HEK293 (cell line): Measurements from ENCODE around the gene KBTBD4.

Experiments
- REPIN1 ChIP-seq: fragments of 450-650 bp; formaldehyde crosslinking; IDR thresholded peaks from 2 replicates; pipeline ENCODE4 v1.5.1; 2017; ENCODE audit warnings: missing biosample characterization, missing genetic modification characterization, low read depth
- ZNF549 ChIP-seq: fragments of 450-650 bp; IDR thresholded peaks from 2 replicates; pipeline ENCODE4 v1.5.1; 2018; ENCODE audit warnings: missing biosample characterization, missing genetic modification characterization, mild to moderate bottlenecking, inconsistent platforms, moderate library complexity
- TF ChIP-seq, protein P1 (sequence below): fragments of 450-650 bp; formaldehyde crosslinking; IDR thresholded peaks from 2 replicates; pipeline ENCODE4 v1.5.1; 2016; ENCODE audit warnings: missing biosample characterization, missing genetic modification characterization
- TF ChIP-seq, protein P2 (sequence below): IDR thresholded peaks from 2 replicates; pipeline ENCODE4 v1.6.1; 2011; ENCODE audit warnings: mild to moderate bottlenecking, low read depth, low read length, borderline replicate concordance

GRCh38 chr11:47565340-47566148 lies 13.2 kb downstream of the KBTBD4 start, which contains the start of gene PTPMT1:
- TF ChIP-seq REPIN1 (tag by site-specific recombination) (no peak), ZNF549 (tag by site-specific recombination) (no peak)
- TF ChIP-seq, protein P1, sequence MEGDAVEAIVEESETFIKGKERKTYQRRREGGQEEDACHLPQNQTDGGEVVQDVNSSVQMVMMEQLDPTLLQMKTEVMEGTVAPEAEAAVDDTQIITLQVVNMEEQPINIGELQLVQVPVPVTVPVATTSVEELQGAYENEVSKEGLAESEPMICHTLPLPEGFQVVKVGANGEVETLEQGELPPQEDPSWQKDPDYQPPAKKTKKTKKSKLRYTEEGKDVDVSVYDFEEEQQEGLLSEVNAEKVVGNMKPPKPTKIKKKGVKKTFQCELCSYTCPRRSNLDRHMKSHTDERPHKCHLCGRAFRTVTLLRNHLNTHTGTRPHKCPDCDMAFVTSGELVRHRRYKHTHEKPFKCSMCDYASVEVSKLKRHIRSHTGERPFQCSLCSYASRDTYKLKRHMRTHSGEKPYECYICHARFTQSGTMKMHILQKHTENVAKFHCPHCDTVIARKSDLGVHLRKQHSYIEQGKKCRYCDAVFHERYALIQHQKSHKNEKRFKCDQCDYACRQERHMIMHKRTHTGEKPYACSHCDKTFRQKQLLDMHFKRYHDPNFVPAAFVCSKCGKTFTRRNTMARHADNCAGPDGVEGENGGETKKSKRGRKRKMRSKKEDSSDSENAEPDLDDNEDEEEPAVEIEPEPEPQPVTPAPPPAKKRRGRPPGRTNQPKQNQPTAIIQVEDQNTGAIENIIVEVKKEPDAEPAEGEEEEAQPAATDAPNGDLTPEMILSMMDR, result no peak
- TF ChIP-seq, protein P2, sequence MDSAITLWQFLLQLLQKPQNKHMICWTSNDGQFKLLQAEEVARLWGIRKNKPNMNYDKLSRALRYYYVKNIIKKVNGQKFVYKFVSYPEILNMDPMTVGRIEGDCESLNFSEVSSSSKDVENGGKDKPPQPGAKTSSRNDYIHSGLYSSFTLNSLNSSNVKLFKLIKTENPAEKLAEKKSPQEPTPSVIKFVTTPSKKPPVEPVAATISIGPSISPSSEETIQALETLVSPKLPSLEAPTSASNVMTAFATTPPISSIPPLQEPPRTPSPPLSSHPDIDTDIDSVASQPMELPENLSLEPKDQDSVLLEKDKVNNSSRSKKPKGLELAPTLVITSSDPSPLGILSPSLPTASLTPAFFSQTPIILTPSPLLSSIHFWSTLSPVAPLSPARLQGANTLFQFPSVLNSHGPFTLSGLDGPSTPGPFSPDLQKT, result no peak
